Measurements from ENCODE around the gene KLHDC8A.

GRCh38 chr1:205291596-205291995, 65.1 kb downstream of the KLHDC8A start:
- no peak for TF ChIP-seq CTCF (IDR thresholded peaks at IDR 0.05)
- no peak for TF ChIP-seq POLR2AphosphoS5 (IDR thresholded peaks at IDR 0.05)
- TF ChIP-seq POLR2A (IDR thresholded peaks at IDR 0.05; ENCODE audit: low read depth), result no peak
- no peak for TF ChIP-seq EP300 (IDR thresholded peaks at IDR 0.05)
